Esophagus (tissue), 2 donors: ENCODE measurements around the gene NT5DC1. TPM values are rescaled to one million over a fixed set of nuclear protein-coding genes. Genes with fewer than 3 reads are reported as not detected.

ENCODE experiments used
- H3K27ac ChIP-seq, 2 donors: one replicate each; pipeline ENCODE4 v1.5.1; 2013; ENCODE audit warnings: low read depth in 2 of 2, mild to moderate bottlenecking in 2 of 2, inconsistent platforms in 1 of 2, low read length in 1 of 2, moderate library complexity in 1 of 2
- H3K27me3 ChIP-seq, 2 donors: one replicate each; pipeline ENCODE4 v1.6.1; 2013; ENCODE audit warnings: low read length in 2 of 2, control low read depth in 1 of 2, mild to moderate bottlenecking in 1 of 2; ENCODE audit not compliant: insufficient read depth in 2 of 2, control insufficient read depth in 1 of 2
- H3K36me3 ChIP-seq, 2 donors: one replicate each; pipeline ENCODE4 v1.6.1; 2013; ENCODE audit warnings: low read length in 1 of 2; ENCODE audit not compliant: control insufficient read depth in 2 of 2, insufficient read depth in 2 of 2
- H3K4me1 ChIP-seq, 2 donors: one replicate each; pipeline ENCODE4 v1.6.1; 2013; ENCODE audit warnings: low read length in 1 of 2; ENCODE audit not compliant: control insufficient read depth in 2 of 2, insufficient read depth in 2 of 2
- H3K4me3 ChIP-seq, 2 donors: one replicate each; pipeline ENCODE4 v1.5.1; 2013; ENCODE audit warnings: low read length in 2 of 2, mild to moderate bottlenecking in 2 of 2, low read depth in 1 of 2, moderate library complexity in 1 of 2
- H3K9me3 ChIP-seq, 2 donors: one replicate each; pipeline ENCODE4 v1.6.1; 2013; ENCODE audit warnings: mild to moderate bottlenecking in 2 of 2, low read depth in 1 of 2, low read length in 1 of 2, moderate library complexity in 1 of 2; ENCODE audit not compliant: control insufficient read depth in 2 of 2, insufficient read depth in 1 of 2
- WGBS, 2 donors: extraction: QIAGEN DNeasy Blood & Tissue Kit; methylation state at CpG; one replicate each; pipeline ENCODE4 v1.1.7; 2013; 5-methylcytosine and 5-hydroxymethylcytosine counted together
- polyA plus RNA-seq, 2 donors: library from polyadenylated mRNA; stranded (reverse); fragments of 200-250 nt; gene quantifications; one replicate each; pipeline ENCODE4 v1.2.3, GENCODE V29; 2013
- donor health status: healthy with polysubstance abuse.
- donor health status: Bipolar disorder and iron deficiency.

NT5DC1 gene
- polyA plus RNA-seq, 2 donors, result 4.0 to 18.1 TPM

GRCh38 chr6:116070101-116070500 is 30.6 kb upstream of the NT5DC1 start:
- H3K4me1 ChIP-seq, result no peaks in the 10 kb centered on the region
- H3K36me3 ChIP-seq, result no peaks in the 10 kb centered on the region
- no peaks in the 10 kb centered on the region for H3K27me3 ChIP-seq
- H3K4me3 ChIP-seq, result no peak overlapping the region
- 95 to 97% methylated on average over 1 of the region's 1 CpG for WGBS, 2 donors
- H3K27ac ChIP-seq, result no peak overlapping the region
- no peaks in the 10 kb centered on the region for H3K9me3 ChIP-seq

- no peak overlapping the region for H3K27ac ChIP-seq
- no peak overlapping the region for H3K4me3 ChIP-seq
Measured at GRCh38 chr6:116070616-116071389, 29.9 kb upstream of the NT5DC1 start.

GRCh38 chr6:116072368-116072767 is 28.3 kb upstream of the NT5DC1 start:
- 50 to 53% methylated on average over 1 of the region's 1 CpG for WGBS, 2 donors
- H3K9me3 ChIP-seq, result no peaks in the 10 kb centered on the region
- no peak overlapping the region for H3K27ac ChIP-seq
- no peaks in the 10 kb centered on the region for H3K4me1 ChIP-seq
- H3K4me3 ChIP-seq, result no peak overlapping the region
- H3K27me3 ChIP-seq, result no peaks in the 10 kb centered on the region
- H3K36me3 ChIP-seq, result no peaks in the 10 kb centered on the region

More at GRCh38 chr6:116070616-116071389, 29.9 kb upstream of the NT5DC1 start:
- no peaks in the 10 kb centered on the region for H3K27me3 ChIP-seq
- H3K9me3 ChIP-seq, result no peaks in the 10 kb centered on the region
- no peaks in the 10 kb centered on the region for H3K36me3 ChIP-seq
- no peaks in the 10 kb centered on the region for H3K4me1 ChIP-seq
- 53 to 63% methylated on average over 2 of the region's 2 CpGs for WGBS, 2 donors

GRCh38 chr6:116073765-116074440 is 26.8 kb upstream of the NT5DC1 start:
- WGBS, 2 donors, result 51 to 65% methylated on average over 2 of the region's 2 CpGs

GRCh38 chr6:116074732-116075390 is 25.8 kb upstream of the NT5DC1 start:
- Histone ChIP-seq H3K36me3 (no peaks in the 10 kb centered on the region), H3K27me3 (no peaks in the 10 kb centered on the region), H3K27ac (no peak overlapping the region), H3K4me1 (no peaks in the 10 kb centered on the region), H3K4me3 (no peak overlapping the region), H3K9me3 (no peaks in the 10 kb centered on the region)
- WGBS, 2 donors, result 95 to 97% methylated on average over 2 of the region's 2 CpGs

More at GRCh38 chr6:116073765-116074440, 26.8 kb upstream of the NT5DC1 start:
- H3K4me1 ChIP-seq, result no peaks in the 10 kb centered on the region
- no peaks in the 10 kb centered on the region for H3K27me3 ChIP-seq
- no peak overlapping the region for H3K4me3 ChIP-seq
- H3K9me3 ChIP-seq, result no peaks in the 10 kb centered on the region
- no peak overlapping the region for H3K27ac ChIP-seq
- no peaks in the 10 kb centered on the region for H3K36me3 ChIP-seq

GRCh38 chr6:116078522-116078921 is 22.1 kb upstream of the NT5DC1 start:
- H3K27ac ChIP-seq, result no peak overlapping the region
- WGBS, 2 donors, result 74 to 78% methylated on average over 3 of the region's 3 CpGs
- H3K9me3 ChIP-seq, result no peaks in the 10 kb centered on the region
- H3K4me1 ChIP-seq, result no peaks in the 10 kb centered on the region
- H3K4me3 ChIP-seq, result no peak overlapping the region
- no peaks in the 10 kb centered on the region for H3K27me3 ChIP-seq
- no peaks in the 10 kb centered on the region for H3K36me3 ChIP-seq

GRCh38 chr6:116078945-116079344 is 21.7 kb upstream of the NT5DC1 start:
- Histone ChIP-seq H3K9me3 (no peaks in the 10 kb centered on the region), H3K27me3 (no peaks in the 10 kb centered on the region), H3K4me1 (no peaks in the 10 kb centered on the region), H3K27ac (no peak overlapping the region), H3K4me3 (no peak overlapping the region), H3K36me3 (no peaks in the 10 kb centered on the region)
- 96 to 98% methylated on average over 3 of the region's 3 CpGs for WGBS, 2 donors

GRCh38 chr6:116083052-116083451 is 17.6 kb upstream of the NT5DC1 start:
- Histone ChIP-seq H3K4me1 (no peaks in the 10 kb centered on the region), H3K36me3 (no peaks in the 10 kb centered on the region), H3K4me3 (no peak overlapping the region), H3K27ac (no peak overlapping the region), H3K27me3 (no peaks in the 10 kb centered on the region), H3K9me3 (no peaks in the 10 kb centered on the region)
- 81 to 87% methylated on average over 5 of the region's 5 CpGs for WGBS, 2 donors

GRCh38 chr6:116084284-116084683 is 16.4 kb upstream of the NT5DC1 start:
- Histone ChIP-seq H3K4me1 (no peaks in the 10 kb centered on the region), H3K9me3 (no peaks in the 10 kb centered on the region), H3K4me3 (no peak overlapping the region), H3K27ac (no peak overlapping the region), H3K36me3 (no peaks in the 10 kb centered on the region), H3K27me3 (no peaks in the 10 kb centered on the region)
- 78 to 83% methylated on average over 2 of the region's 2 CpGs for WGBS, 2 donors
